Measurements from ENCODE around the gene SP3. TPM values are rescaled to one million over a fixed set of nuclear protein-coding genes. Genes with fewer than 3 reads are reported as not detected.

Gene SP3
- total RNA-seq, 4 donors from 2014 or later = 69.3 to 175 (median 82.9) TPM

GRCh38 chr2:173989884-173990215 is 24.7 kb upstream of the SP3 start:
- no peak for DNase-seq (ENCODE audit: low spot score)
- ATAC-seq (ENCODE audit: low FRiP score) = no peak
- TF ChIP-seq CTCF (IDR thresholded peaks at IDR 0.05) = no peak

- ATAC-seq (ENCODE audit: low FRiP score) (no peak), DNase-seq (ENCODE audit: low spot score) (no peak)
- TF ChIP-seq CTCF (IDR thresholded peaks at IDR 0.05) = no peak
These were observed 24.1 kb upstream of the SP3 start for GRCh38 chr2:173989160-173989883.

- DNase-seq (ENCODE audit: low spot score) (no peak), ATAC-seq (ENCODE audit: low FRiP score) (no peak)
- no peak for TF ChIP-seq CTCF (IDR thresholded peaks at IDR 0.05)
These were observed 21.6 kb upstream of the SP3 start for GRCh38 chr2:173986805-173987204.

- no peak for ATAC-seq (ENCODE audit: low FRiP score)
- TF ChIP-seq CTCF (IDR thresholded peaks at IDR 0.05) = no peak
- DNase-seq (ENCODE audit: low spot score) = no peak
These were observed 20.4 kb upstream of the SP3 start for GRCh38 chr2:173985605-173985992.

- no peak for TF ChIP-seq CTCF (IDR thresholded peaks at IDR 0.05)
- ATAC-seq (ENCODE audit: low FRiP score) (no peak), DNase-seq (ENCODE audit: low spot score) (no peak)
These were observed 19.9 kb upstream of the SP3 start for GRCh38 chr2:173984866-173985604.

- DNase-seq (ENCODE audit: low spot score) (no peak), ATAC-seq (ENCODE audit: low FRiP score) (peak; percentile 61)
- TF ChIP-seq CTCF (IDR thresholded peaks at IDR 0.05) = no peak
These were observed 18.3 kb upstream of the SP3 start for GRCh38 chr2:173983391-173983871.

- ATAC-seq (ENCODE audit: low FRiP score) = peak; percentile 44
- no peak for DNase-seq (ENCODE audit: low spot score)
- TF ChIP-seq CTCF (IDR thresholded peaks at IDR 0.05) = no peak
These were observed 17.7 kb upstream of the SP3 start for GRCh38 chr2:173982918-173983317.
